CMK (cell line): ENCODE data around the gene FAM234B.
A peak's percentile ranks its signal among the peaks of the same experiment; 100 is the strongest.

Experiments used
- DNase-seq: peaks from one replicate; pipeline ENCODE4 v3.0.0-alpha.2; 2010; ENCODE audit warnings: low read depth

FAM234B gene

GRCh38 chr12:13044002-13044905, at the start of gene FAM234B:
Gene FAM234B (plus strand): TSS chr12:13044381. CDS start chr12:13044404, 23 bp downstream.
- DNase-seq, result no peak

DNA sequence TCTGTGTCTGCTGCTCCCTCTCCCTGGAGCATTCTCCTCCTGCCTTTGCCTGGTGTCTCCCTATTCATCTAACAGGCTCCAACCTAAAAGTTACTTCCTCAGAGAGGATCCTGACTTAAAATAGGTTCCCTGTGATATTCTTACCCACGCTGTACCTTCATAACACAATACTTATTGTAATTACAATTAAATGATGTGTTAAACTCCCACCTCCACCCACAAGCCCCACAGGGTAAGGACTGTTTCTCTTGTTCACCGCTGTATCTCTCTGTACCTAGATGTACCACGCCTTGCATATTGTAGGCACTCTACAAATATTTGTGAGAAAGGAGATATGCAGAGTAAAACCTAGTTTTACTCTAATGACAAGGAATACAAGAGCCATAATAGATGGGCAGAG, 49.1 kb upstream of the FAM234B start:
- DNase-seq, result no peak

- no peak for DNase-seq
Measured at GRCh38 chr12:12996209-12996608, 48.0 kb upstream of the FAM234B start.

DNA sequence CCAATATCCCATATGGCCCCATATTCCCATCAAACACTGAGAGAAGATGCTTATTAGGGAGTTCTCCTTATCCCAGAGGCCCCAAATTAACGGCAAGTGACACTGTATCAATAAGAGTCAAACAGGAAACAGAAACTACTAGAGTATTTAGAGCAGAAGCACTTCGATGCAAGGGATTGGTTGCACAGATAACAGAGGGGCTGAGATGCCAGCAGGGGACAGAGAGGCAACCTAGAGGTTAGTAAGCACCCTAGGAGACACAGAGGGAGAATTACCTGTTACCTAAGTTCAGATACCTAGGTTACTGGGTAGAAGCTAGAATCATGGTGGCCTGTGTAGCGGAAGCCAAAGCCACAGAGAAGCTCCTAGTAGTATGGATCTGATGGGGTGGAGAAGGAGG, 47.0 kb upstream of the FAM234B start:
- DNase-seq, result no peak

DNA sequence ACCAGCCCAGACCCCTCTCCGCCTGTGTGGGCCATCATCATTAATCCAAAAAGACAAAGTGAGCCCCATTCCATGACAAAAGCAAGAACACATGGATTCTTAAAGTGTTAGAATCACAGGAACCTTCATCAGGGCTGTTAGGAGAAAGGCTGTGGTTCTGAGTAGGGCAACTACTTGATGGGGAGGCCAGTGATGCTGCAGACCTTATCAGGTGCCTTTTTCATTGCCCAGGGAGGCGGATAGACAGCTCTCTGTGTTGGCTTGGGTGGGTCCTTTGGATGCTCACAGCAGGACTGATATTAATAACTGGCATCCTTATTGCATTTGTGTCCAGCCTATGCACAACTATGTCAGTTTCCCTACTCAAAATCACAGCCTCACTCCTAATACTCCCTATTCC, 46.4 kb upstream of the FAM234B start:
- no peak for DNase-seq

GRCh38 chr12:12998248-12998647, 45.9 kb upstream of the FAM234B start:
- no peak for DNase-seq

GRCh38 chr12:12999271-12999958, 44.8 kb upstream of the FAM234B start:
- DNase-seq, result no peak

DNA sequence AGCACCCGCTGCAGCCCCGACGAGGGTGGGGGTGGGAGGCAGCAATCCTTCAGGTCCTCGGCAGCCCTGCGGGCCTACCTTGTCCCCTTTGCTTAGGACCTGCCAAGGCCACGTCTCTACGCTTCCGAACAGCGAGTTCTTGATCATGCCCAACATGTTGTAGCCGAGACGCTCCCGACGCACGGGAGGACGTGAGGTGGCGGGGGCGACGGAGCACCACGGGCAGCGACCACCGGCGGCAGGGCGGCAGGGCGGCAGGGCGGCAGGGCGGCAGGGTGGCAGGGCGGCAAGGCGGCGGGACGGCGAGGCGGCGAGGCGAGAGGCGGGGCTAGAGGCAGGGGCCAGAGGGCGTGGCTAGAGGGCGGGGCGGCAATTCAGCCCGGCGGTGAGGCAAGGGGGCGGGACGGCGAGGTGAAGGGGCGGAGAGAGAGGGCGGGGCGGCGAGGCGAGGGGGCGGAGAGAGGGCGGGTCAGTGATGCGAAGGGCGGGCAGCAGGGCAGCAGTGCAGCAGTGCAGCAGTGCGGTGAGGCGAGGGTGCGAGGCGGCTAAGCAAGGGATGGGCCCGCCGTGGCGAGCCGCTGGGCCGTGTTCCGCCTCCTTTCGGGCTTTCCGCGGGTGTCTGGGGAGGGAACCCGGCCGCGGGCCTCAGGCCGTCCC, 44.1 kb upstream of the FAM234B start, which contains the start of gene HEBP1:
TSS of gene HEBP1 (minus strand) at position 307 of the 657 bp plus-strand sequence. CDS start at position 156, 151 bp downstream.
- peak; percentile 61 for DNase-seq

DNA sequence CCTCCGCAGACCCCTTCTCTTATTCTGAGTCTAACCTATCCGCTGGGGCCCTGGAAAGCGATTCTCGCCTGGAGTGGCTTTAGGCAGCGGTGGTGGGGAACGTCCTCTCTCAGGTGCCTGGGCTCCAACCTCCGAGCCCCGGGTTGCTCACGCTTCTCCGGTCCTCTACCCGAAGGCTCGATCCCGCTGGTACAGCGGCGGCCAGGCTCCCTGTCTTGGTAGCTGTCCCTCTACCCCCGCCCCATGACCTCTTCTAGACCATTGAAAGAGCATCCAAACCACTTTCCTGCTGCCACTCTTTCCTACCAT, 43.6 kb upstream of the FAM234B start:
- DNase-seq, result no peak

DNA sequence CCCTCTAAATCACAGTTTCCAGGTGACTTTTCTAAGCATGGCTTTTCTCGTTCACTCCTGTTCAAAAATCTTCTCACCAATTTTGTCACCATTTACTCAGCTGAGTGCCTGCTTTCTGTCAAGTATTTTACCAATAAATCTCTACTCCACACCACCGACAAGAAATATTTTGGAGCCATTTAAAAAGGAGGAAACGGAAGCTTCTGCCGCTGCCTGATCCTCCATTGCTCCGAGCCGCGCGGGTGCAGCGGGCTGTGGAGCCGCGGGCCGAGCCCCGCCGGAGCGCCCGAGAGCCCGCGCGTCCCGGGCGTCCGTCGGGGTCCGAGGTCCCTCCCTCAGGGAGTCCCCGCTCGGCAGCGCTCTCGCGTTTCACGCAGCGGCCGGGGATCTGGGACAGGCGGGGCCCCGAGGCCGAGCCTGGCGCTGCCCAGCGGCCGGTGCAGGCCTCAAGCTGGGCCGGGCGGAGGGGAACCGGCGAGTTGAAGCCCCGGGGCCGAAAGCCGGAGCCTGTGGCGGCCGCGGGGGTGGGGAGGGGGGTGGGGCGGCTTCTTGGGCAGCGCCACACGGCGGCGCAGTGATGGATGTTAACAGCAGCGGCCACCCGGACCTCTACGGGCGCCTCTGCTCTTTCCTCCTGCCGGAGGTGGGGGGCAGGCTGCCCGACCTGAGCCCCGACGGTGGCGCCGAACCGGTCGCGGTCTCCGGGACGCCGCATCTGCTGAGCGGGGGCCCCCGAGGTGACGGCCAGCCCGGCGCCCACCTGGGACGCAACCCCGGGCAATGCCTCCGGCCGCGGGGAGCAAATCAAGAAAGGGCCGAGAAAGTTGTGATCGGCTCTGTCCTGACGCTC, 43.0 kb upstream of the FAM234B start:
- DNase-seq, result no peak

GRCh38 chr12:13001775-13002040, 42.5 kb upstream of the FAM234B start:
- DNase-seq, result no peak

DNA sequence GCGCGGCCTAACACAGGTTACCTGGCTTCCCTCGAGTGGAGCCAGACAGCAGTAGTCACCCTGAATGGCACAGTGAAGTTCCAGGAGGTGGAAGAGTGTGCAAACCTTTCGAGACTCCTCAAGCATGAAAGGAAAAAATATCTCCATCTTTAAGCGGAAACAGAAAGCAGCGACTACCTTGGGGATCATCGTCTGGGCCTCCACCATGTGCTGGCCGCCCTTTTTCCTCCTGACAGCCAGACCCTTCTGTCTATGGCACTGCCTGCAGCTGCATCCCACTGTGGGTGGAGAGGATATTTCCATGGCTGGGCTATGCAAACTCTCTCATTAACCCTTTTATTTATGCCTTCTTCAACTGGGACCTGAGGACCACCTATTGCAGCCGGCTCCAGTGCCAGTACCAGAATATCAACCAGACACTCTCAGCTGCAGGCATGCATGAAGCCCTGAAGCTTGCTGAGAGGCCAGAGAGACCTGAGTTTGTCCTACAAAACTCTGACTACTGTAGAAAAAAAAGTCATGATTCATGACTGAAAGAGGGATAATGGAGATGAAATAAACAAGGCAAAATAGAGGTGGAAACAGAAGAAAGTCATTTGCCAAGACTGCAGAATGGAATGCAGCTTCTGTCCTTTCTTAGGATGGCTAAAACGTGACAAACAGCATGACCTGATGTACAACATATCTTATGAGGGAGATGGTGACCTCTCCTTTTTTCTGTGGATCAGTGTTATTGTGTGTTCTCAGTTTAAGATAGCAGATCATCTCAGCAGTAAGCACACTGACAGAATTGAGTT, 41.7 kb upstream of the FAM234B start:
- DNase-seq, result no peak

DNA sequence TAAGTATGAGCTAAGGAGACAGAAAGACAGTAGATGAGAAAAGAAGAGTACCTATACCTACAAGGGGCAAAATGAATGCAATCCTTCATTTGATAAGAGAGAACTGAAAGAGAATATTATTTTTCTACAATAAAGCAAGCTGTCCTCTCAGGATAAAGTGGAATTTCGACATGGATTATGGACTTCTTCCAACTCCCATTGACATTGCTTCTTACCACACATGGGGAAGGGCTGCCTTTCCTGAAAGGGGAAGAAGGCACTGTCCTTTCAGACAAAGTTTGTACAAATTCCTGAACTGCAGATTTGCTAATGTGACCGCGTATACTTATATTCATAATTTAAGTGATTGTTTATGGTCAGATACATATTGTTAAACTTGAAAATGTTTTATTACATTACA, 39.8 kb upstream of the FAM234B start:
- no peak for DNase-seq

GRCh38 chr12:13004986-13005385, 39.2 kb upstream of the FAM234B start:
- DNase-seq, result no peak

GRCh38 chr12:13005649-13006048, 38.5 kb upstream of the FAM234B start:
- no peak for DNase-seq

- no peak for DNase-seq
Measured at GRCh38 chr12:13007496-13008233, 36.5 kb upstream of the FAM234B start.

DNA sequence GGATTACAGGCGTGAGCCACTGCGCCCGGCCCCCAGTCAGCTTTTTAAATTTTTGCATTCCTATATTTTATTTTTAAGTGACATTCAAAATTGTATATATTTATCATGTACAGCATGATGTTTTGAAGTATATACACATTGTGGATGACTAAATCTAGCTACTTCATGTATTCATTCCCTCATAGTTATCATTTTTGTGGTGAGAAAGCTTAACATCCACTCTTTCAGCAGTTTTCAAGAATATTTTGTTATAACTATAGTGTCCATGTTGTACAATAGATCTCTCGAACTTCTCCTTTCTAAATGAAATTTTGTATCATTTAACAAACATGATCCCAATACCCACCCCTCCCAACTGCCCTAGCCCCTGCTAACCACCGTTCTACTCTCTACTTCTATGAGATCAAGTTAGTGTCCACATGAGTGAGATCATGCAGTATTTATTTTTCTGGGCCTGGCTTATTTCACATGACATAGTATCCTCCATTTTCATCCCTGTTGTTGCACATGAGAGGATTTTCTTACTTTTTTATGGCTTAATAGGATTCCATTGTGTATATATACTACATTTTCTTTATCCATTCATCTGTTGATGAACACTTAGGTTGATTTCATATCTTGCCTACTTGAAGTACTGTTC, 35.3 kb upstream of the FAM234B start:
- DNase-seq, result no peak

- no peak for DNase-seq
Measured at GRCh38 chr12:13011098-13011497, 33.1 kb upstream of the FAM234B start.

- no peak for DNase-seq
Measured at GRCh38 chr12:13022851-13023271, 21.3 kb upstream of the FAM234B start.
